ENCODE results near the gene EOMES. TPM values are rescaled to one million over a fixed set of nuclear protein-coding genes. Genes with fewer than 3 reads are reported as not detected.

Gene EOMES
- total and polyA plus RNA-seq, 2 donors (not counting 3 experiments of a cell fraction or from before 2014, with no cell fraction given): not detected

DNA sequence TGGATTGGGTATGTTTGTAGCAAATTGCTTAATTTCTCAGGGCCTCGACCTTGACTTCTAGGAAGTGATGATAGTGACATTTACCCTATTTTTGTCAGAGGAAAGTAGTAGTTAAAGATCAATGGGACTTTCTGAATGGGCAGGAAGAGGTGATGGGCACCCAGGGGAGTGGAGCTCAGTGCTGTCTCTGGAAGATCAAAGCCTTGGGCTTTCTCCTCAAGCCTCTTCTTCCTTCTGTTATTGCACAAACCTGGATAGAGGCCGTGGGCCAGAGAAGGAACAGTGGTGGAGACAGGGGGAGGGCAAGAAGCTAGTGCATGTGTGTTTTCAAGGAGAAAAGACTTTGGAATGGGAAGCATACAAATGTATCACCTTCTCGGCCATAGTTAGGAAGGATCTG lies 44.9 kb upstream of the EOMES start:
- BruUV-seq (replicated peaks): no TSS peak
- Histone ChIP-seq H3K79me2 (ENCODE audit: control insufficient read depth, insufficient read depth, low read length) (no peaks in the 10 kb centered on the region), H2AFZ (ENCODE audit: low read depth, low read length) (no peak overlapping the region), H3K27ac (ENCODE audit: insufficient read depth, low read depth, low read length) (no peak overlapping the region), H3K9ac (replicated peaks; ENCODE audit: extremely low read depth, insufficient read depth, low read length) (no peak overlapping the region), H3K27me3 (ENCODE audit: control insufficient read depth in 2 of 2, insufficient read depth in 2 of 2, low read length in 2 of 2) (peaks cover 0 to 2% of the 10 kb centered on the region in 2 experiments), H3K9me1 (replicated peaks; ENCODE audit: control insufficient read depth, extremely low read depth, insufficient read depth, low read length) (no peaks in the 10 kb centered on the region), H3K4me3 (replicated peaks in 1 of 3; ENCODE audit: insufficient read depth in 1 of 3, low read depth in 1 of 3, low read length in 3 of 3) (no peak overlapping the region), H3K36me3 (ENCODE audit: control insufficient read depth in 2 of 2, extremely low read depth in 1 of 2, insufficient read depth in 2 of 2, low read length in 2 of 2) (no peaks in the 10 kb centered on the region), H3K4me1 (ENCODE audit: control insufficient read depth, extremely low read depth, insufficient read depth, low read length) (no peaks in the 10 kb centered on the region), H4K20me1 (replicated peaks; ENCODE audit: control insufficient read depth, extremely low read depth, insufficient read depth, low read length) (no peaks in the 10 kb centered on the region), H3K4me2 (ENCODE audit: insufficient read depth, low read length) (no peak overlapping the region), H3K9me3 (replicated peaks; ENCODE audit: control insufficient read depth, insufficient read depth, low read length) (no peaks in the 10 kb centered on the region)
- intact Hi-C loops (cut with micrococcal nuclease) (no loop called here), dilution Hi-C loops (cut with MboI; ENCODE audit: extremely low pct_ligation_motif_present, low sequenced_read_pairs) (no loop called here)
- ChIA-PET CTCF (interaction anchor here (1.7 kb wide), 1 partner anchor 55 kb away, joined by 3 read pairs; no protein-coding TSS in a partner anchor), POLR2A (no interaction called here)
- DNase-seq (ENCODE audit: low read depth, low spot score): no peak
- TF ChIP-seq POLR2AphosphoS5 (IDR thresholded peaks at IDR 0.05; ENCODE audit: insufficient read depth, low read depth, low read length): no peak
- TF ChIP-seq GATA2 (IDR thresholded peaks at IDR 0.05; ENCODE audit: insufficient read depth, insufficient read length, low read depth, low read length): no peak
- no peak for FAIRE-seq

DNA sequence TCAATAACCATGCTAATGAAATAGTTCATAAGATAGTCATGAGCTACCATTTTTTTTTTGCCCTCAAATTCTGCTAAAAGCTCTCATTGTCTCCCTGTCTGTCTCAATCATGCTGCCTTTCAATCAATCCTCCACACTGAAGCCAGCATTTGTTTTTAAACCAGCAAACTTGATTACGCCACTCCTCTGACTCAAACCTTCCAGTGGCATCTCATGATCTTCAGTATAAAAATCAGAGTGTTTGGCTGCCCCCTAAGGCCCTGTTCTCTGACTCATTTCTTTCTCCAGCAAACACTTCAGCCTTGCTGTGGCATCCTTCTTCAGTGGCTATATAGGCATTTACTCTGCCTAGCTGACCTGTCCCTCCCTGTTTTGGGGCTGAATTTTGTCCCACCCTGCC lies 36.0 kb upstream of the EOMES start:
- peaks cover 2 to 6% of the 10 kb centered on the region in 2 experiments for H3K27me3 ChIP-seq (ENCODE audit: control insufficient read depth in 2 of 2, insufficient read depth in 2 of 2, low read length in 2 of 2)
- no peaks in the 10 kb centered on the region for H3K79me2 ChIP-seq (ENCODE audit: control insufficient read depth, insufficient read depth, low read length)
- H3K4me1 ChIP-seq (ENCODE audit: control insufficient read depth, extremely low read depth, insufficient read depth, low read length): no peaks in the 10 kb centered on the region
- H3K9me3 ChIP-seq (replicated peaks; ENCODE audit: control insufficient read depth, insufficient read depth, low read length): no peaks in the 10 kb centered on the region
- dilution Hi-C loops (cut with MboI; ENCODE audit: extremely low pct_ligation_motif_present, low sequenced_read_pairs): no loop called here
- CTCF ChIA-PET: interaction anchor here (1.1 to 1.8 kb wide), 2 partner anchors 9 to 11 kb away, joined by 3 to 5 read pairs; no protein-coding TSS in a partner anchor
- intact Hi-C loops (cut with micrococcal nuclease): no loop called here
- TF ChIP-seq, protein P1, sequence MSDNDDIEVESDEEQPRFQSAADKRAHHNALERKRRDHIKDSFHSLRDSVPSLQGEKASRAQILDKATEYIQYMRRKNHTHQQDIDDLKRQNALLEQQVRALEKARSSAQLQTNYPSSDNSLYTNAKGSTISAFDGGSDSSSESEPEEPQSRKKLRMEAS (IDR thresholded peaks at IDR 0.05; ENCODE audit: insufficient read depth, insufficient read length): no peak
- TF ChIP-seq MYC (IDR thresholded peaks at IDR 0.05; ENCODE audit: low read depth, low read length) (no peak), JUN (IDR thresholded peaks at IDR 0.05; ENCODE audit: borderline replicate concordance, insufficient read depth, insufficient read length, low read depth) (no peak), POLR2A (IDR thresholded peaks at IDR 0.05; ENCODE audit: low read depth, low read length) (no peak), GATA2 (IDR thresholded peaks at IDR 0.05; ENCODE audit: insufficient read depth, insufficient read length, low read depth, low read length) (no peak)
- TF ChIP-seq, protein P2, sequence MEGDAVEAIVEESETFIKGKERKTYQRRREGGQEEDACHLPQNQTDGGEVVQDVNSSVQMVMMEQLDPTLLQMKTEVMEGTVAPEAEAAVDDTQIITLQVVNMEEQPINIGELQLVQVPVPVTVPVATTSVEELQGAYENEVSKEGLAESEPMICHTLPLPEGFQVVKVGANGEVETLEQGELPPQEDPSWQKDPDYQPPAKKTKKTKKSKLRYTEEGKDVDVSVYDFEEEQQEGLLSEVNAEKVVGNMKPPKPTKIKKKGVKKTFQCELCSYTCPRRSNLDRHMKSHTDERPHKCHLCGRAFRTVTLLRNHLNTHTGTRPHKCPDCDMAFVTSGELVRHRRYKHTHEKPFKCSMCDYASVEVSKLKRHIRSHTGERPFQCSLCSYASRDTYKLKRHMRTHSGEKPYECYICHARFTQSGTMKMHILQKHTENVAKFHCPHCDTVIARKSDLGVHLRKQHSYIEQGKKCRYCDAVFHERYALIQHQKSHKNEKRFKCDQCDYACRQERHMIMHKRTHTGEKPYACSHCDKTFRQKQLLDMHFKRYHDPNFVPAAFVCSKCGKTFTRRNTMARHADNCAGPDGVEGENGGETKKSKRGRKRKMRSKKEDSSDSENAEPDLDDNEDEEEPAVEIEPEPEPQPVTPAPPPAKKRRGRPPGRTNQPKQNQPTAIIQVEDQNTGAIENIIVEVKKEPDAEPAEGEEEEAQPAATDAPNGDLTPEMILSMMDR (IDR thresholded peaks at IDR 0.05; ENCODE audit: extremely low read depth in 1 of 2, insufficient read depth in 1 of 2, low read depth in 1 of 2, low read length in 2 of 2): no peak
- H4K20me1 ChIP-seq (replicated peaks; ENCODE audit: control insufficient read depth, extremely low read depth, insufficient read depth, low read length): no peaks in the 10 kb centered on the region
- H3K9me1 ChIP-seq (replicated peaks; ENCODE audit: control insufficient read depth, extremely low read depth, insufficient read depth, low read length): no peaks in the 10 kb centered on the region
- FAIRE-seq (no peak), DNase-seq (ENCODE audit: low read depth, low spot score) (no peak)
- POLR2A ChIA-PET: no interaction called here
- H3K4me2 ChIP-seq (ENCODE audit: insufficient read depth, low read length): no peak overlapping the region
- H2AFZ ChIP-seq (ENCODE audit: low read depth, low read length): no peak overlapping the region
- no peak overlapping the region for H3K9ac ChIP-seq (replicated peaks; ENCODE audit: extremely low read depth, insufficient read depth, low read length)
- no TSS peak for BruUV-seq (replicated peaks)
- H3K4me3 ChIP-seq (replicated peaks in 1 of 3; ENCODE audit: insufficient read depth in 1 of 3, low read depth in 1 of 3, low read length in 3 of 3): no peak overlapping the region
- H3K36me3 ChIP-seq (ENCODE audit: control insufficient read depth in 2 of 2, extremely low read depth in 1 of 2, insufficient read depth in 2 of 2, low read length in 2 of 2): no peaks in the 10 kb centered on the region
- no peak overlapping the region for H3K27ac ChIP-seq (ENCODE audit: insufficient read depth, low read depth, low read length)

All from endothelial cell of umbilical vein (primary cell).